GM19397 (cell line): ENCODE measurements around the gene EIF1.

ENCODE experiments used
- ATAC-seq: cut with Tn5 transposase; IDR thresholded peaks from one replicate; pipeline ENCODE4 v1.9.1; 2021; ENCODE audit warnings: mild to moderate bottlenecking, moderate library complexity; ENCODE audit not compliant: unreplicated experiment

EIF1 gene

DNA sequence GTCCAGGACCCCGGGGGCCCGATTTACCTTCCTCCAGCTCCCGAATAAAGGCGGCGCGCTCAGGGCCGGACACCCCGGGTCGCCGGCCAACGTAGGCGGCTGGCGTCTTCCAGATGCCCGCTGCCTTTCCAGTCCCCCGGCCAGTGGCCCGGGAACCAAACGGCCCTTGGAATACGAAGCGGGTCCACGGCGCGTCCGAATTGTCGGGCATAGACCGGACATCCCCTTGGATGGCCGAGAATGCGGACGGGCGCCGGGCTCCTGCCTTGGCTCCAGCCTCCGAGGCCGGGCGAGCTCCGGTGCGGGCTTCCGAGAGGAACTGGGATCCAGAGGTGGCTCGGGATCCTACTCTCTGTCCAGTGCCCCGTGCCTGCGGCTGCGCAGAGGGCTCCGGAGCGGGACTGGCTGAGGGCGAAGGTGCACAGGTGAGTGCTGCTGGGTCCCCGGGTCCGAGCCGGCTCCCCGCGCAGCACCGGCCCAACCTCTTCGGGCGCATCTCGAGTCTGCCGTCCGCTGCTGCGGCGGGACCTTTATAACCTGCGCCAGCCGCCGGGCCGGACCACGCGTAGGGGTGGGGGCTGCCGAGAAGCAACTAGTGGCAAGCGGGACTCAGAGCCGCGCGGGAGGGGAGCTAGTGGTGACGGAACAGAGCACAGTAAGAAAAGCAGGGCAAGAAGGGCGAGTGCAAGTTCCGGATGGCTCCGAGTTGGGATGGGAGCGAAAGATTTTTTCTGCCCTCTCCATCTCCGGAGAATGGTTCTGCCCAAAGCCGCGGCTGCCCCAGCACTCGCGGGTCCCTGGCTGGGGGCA lies 45.7 kb downstream of the EIF1 start, which contains the start of gene HAP1:
Gene HAP1, minus strand, starts transcription at position 505 of the 810 bp plus-strand sequence. Its CDS starts 9 bp downstream, at position 496.
- no peak for ATAC-seq

DNA sequence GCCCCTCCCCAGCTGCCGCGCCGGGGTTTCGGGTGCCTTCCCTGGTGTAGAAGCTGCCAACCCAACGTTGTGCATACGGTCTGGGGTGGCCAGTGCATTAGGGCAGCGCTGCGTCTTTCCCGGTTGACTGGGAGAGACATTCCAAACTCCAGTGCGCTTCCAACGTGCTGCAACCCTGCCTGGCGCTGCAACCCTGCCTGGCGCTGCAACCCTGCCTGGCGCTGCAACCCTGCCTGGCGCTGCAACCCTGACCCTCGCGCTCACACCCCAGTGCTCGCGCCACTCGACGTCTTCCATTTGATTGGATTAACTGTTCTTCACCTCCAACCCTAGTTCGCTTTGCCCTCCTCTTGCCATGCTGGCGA lies 46.2 kb downstream of the EIF1 start:
- no peak for ATAC-seq

DNA sequence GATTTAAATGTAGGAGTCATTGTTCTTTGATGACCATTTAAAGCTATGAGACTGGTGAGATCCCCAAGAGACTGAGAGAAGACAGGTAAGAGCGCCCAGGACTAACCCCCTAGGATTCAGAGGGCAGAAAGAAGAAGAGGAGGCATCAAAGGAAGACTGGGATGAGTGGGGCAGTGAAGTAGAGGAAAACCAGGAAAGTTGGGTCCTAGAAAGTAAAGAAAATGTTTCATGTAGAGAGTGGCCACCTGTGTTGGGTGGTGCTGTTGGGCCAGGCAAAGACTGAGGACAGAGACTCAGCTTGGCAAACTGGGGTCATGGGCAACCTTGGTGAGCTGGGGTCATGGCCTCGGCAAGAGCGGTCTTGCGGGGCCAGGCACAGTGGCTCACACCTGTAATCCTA lies 47.1 kb downstream of the EIF1 start:
- ATAC-seq: no peak

DNA sequence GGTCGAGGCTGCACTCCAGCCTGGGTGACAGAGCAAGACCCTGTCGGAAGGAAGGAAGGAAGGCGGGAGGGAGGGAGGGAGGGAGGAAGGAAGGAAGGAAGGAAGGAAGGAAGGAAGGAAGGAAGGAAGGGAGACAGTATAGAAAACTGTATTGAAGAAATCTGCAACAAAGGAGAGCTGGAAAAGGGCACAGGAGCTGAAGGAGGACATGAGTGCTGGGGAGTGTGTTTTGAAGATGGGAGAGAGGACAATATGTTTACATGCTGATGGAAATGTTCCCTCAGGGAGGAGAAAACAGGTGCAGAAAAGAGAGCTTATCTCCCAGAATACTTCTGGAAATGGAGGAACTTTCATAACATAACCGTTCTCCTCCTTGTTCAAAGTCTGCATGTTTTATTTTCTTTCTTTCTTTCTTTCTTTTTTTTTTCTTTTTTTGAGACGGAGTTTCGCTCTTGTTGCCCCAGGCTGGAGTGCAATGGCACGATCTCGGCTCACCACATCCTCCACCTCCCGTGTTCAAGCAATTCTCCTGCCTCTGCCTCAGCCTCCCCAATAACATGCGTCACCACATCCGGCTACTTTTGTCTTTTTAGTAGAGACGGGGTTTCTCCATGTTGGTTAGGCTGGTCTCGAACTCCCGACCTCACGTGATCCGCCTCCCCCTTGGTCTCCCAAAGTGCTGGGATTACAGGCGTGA lies 48.4 kb downstream of the EIF1 start:
- ATAC-seq: no peak

DNA sequence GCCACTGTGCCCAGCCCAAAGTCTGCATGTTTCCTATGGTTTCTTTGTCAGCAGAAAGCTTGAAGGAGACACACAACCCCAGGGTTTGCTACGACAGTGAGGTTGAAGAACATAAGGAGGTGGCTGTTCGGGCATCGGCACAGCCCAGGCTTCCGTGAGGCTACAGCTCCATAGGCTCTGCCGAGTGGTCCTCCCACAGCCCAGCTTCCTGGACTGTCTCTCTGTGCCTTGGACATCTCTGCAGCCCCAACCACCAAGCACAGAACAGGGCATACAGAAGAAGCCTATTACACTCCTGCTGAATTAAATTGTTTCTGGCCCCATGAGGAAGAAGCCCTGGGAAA lies 49.0 kb downstream of the EIF1 start:
- ATAC-seq: no peak

DNA sequence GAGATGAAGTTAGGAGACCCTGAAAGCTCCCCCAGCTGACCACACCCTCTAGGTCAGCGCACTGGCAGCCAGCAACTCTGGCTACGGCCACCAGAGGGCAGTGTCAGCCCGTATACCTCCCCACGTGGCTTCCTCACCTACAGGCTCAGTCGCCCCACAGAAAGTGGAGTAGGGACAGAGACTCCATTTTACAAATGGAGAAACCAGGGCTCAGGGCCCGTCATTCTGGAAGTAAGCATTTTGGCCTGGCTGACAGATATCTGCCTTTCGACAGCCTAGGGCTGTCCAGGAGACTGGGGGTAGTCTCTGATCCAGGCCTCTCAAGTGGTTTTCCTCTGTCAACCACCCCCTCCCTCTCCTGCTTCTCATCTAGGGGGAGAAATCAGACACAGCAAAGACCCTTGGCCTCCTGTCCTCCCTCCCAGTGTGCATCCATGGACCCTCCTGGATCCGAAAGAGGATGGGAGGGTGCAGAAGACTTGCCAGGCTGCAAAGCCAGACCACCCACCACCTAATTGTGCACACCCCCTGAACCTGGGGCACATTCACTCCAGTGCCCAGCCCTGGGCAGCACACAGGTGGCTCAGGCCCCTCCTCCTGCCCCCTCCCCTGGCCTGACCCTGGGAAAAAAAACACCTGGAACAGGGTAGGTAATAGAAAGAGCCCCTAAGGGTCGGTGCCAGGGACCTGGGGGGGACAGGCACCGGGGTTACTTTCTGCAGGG lies 49.6 kb downstream of the EIF1 start:
- ATAC-seq: no peak

DNA sequence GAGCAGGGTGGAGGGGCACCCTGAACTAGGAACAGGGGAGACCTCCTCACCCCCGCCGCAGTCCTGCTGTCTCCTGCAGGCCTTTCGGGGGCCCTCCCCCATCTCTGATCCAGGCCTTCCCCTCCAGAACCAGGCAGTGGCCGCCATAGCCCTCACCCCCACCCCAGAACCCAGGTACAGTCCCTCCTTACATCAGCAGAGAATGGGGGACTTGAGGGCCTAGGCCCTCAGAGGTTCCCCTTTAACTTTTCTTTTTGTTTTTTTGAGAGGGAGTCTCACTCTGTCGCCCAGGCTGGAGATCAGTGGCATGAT lies 50.1 kb downstream of the EIF1 start:
- no peak for ATAC-seq

DNA sequence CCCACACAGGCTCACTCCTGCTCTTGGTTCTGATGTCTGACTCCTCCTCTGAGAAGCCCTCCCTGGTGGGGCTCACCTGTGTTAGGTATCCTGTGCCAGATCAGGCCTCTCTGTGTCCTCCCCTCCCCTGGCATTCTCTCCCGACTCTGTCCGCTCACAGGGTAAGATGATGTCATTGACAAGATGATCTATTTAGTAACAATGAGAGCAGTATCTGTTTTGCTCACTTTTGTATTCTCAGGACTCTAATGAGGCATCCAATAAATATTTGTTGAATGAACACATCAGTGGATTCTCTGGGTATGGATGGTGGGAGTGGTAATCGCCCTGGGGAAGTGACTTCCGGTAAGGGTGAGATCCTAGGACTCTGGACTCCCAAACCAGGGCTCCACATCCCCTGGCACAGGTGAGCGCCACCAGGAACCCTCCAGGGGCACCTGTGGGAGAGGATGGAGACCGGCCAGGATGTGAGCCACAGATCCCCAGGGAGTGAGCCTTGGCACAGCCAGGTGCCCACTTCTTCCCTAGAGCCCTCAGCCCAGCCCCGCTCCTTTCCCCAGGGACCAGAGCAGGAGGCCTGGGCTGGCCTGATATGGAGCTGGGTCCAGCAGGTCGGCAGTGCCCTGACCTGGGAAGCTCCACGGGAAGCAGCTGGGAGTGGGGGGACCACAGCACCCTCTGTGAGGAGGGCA lies 51.1 kb downstream of the EIF1 start:
- ATAC-seq: no peak

DNA sequence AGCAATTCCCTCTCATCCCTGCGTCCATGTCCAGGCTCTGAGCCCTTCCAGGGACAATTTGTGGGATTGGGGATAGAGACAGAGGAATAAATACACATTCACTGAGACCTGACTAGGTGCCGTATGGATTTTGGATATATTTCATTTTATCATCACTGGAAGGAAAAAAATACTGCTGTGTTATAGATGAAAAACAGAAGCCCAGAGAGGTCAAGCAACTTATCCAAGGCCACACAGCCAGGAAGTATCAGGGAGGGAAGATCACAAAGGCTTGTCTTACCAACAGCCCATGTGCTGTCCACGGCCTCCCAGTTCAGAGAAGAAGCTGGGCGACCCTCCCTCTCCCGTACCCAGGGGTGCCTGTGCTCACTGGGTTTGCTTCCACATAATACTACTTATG lies 51.8 kb downstream of the EIF1 start:
- ATAC-seq: no peak

DNA sequence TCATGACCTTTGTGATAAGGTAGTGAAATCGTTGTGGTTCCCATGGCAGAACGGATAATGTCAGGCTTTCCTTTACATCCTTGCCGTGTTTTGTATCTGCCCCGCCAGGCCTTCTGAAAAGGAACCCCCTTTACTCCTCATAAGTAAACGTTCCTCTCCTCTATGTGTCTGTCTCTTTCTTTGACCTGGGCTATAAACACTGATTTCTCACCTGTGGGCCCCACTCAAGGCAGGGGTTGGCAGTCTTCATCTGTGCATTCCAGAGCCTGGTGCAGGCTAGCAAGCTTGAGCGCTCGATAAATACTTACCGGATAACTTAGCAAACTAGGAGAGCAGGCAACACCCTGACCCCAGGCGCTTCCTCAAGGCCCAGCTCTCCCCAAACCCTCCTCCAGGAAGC lies 53.0 kb downstream of the EIF1 start:
- no peak for ATAC-seq
